Endodermal cell (in vitro differentiated cells): ENCODE results near the gene CGB3. TPM values are rescaled to one million over a fixed set of nuclear protein-coding genes. Genes with fewer than 3 reads are reported as not detected.

ENCODE experiments used
- DNase-seq: peaks from one replicate; pipeline ENCODE4 v3.0.0-alpha.2; 2017
- H3K27ac ChIP-seq: 2 replicates; pipeline ENCODE4 v1.5.1; 2013; ENCODE audit warnings: mild to moderate bottlenecking, low read depth, low read length, moderate library complexity
- H3K27me3 ChIP-seq: 2 replicates; pipeline ENCODE4 v1.6.1; 2013; ENCODE audit warnings: mild to moderate bottlenecking, low read length, moderate library complexity; ENCODE audit not compliant: insufficient read depth, control insufficient read depth, poor library complexity, severe bottlenecking
- H3K36me3 ChIP-seq: 2 replicates; pipeline ENCODE4 v1.7.0; 2013; ENCODE audit warnings: mild to moderate bottlenecking, low read length, moderate library complexity; ENCODE audit not compliant: control insufficient read depth, insufficient read depth
- H3K4me1 ChIP-seq: one replicate; pipeline ENCODE4 v1.7.0; 2013; ENCODE audit warnings: low read length; ENCODE audit not compliant: control insufficient read depth, insufficient read depth
- H3K4me3 ChIP-seq: 2 replicates; pipeline ENCODE4 v1.5.1; 2013; ENCODE audit warnings: mild to moderate bottlenecking, low read length, moderate library complexity
- H3K9ac ChIP-seq: 2 replicates; pipeline ENCODE4 v1.6.1; 2013; ENCODE audit warnings: mild to moderate bottlenecking, low read length, moderate library complexity; ENCODE audit not compliant: poor library complexity, severe bottlenecking; ENCODE audit errors: extremely low read depth
- H3K9me3 ChIP-seq: 2 replicates; pipeline ENCODE4 v1.6.1; 2013; ENCODE audit warnings: mild to moderate bottlenecking, low read length, moderate library complexity; ENCODE audit not compliant: control insufficient read depth
- H3K27ac Mint-ChIP-seq: 2 replicates; pipeline ENCODE4 v1.8.0; 2020; ENCODE audit warnings: mixed read lengths
- H3K27me3 Mint-ChIP-seq: 2 replicates; pipeline ENCODE4 v1.8.0; 2021; ENCODE audit warnings: mild to moderate bottlenecking, mixed read lengths; ENCODE audit not compliant: insufficient read depth
- H3K36me3 Mint-ChIP-seq: 2 replicates; pipeline ENCODE4 v1.8.0; 2020; ENCODE audit warnings: low read depth, mixed read lengths
- H3K4me1 Mint-ChIP-seq: 2 replicates; pipeline ENCODE4 v1.8.0; 2020; ENCODE audit warnings: mixed read lengths
- H3K4me3 Mint-ChIP-seq: 2 replicates; pipeline ENCODE4 v1.8.0; 2020; ENCODE audit warnings: mild to moderate bottlenecking, moderate library complexity, mixed read lengths
- H3K9me3 Mint-ChIP-seq: 2 replicates; pipeline ENCODE4 v1.8.0; 2020; ENCODE audit warnings: mild to moderate bottlenecking, mixed read lengths
- CTCF ChIP-seq: fragments of 200-600 bp; sonication (generic); conservative IDR thresholded peaks from 2 replicates; pipeline ENCODE4 v1.5.0; 2021; ENCODE audit warnings: antibody characterized with exemption, mild to moderate bottlenecking
- WGBS, 2 experiments: methylation state at CpG; one replicate each; pipeline versions ENCODE4 v1.1.5 to v1.1.7; 2013; ENCODE audit warnings: missing lambda C conversion rate in 2 of 2, mixed read lengths in 1 of 2; ENCODE audit not compliant: insufficient coverage in 1 of 2, insufficient read length in 1 of 2; 5-methylcytosine and 5-hydroxymethylcytosine counted together
- total RNA-seq, 2 donors: library from RNA; stranded (reverse); fragmentation: NEBNext Ultra II Directional in 1 of 2; extraction: Animal tissue kit (Norgen Biotek cat#: 25700) in 1 of 2; gene quantifications; 2 replicates in 1 of 2; 3 replicates in 1 of 2; pipeline ENCODE4 v1.2.1, GENCODE V29; 2021

The CGB3 gene
- total RNA-seq, 2 donors from 2014 or later, result not detected

GRCh38 chr19:48988286-48988685, 35.8 kb downstream of the CGB3 start:
- no peak for DNase-seq
- no peaks in the 10 kb centered on the region for H3K4me1 ChIP-seq
- no peak overlapping the region for H3K4me3 Mint-ChIP-seq
- no peak overlapping the region for H3K27ac ChIP-seq
- H3K36me3 Mint-ChIP-seq, result peaks cover 54% of the 10 kb centered on the region
- no peak overlapping the region for H3K4me3 ChIP-seq
- H3K9me3 Mint-ChIP-seq, result no peaks in the 10 kb centered on the region
- H3K9ac ChIP-seq, result no peak overlapping the region
- WGBS, 2 experiments, result 95% methylated on average over 5 to 7 of the region's 7 CpGs
- H3K4me1 Mint-ChIP-seq, result peaks cover 11% of the 10 kb centered on the region
- no peak overlapping the region for H3K27ac Mint-ChIP-seq
- no peak for TF ChIP-seq CTCF
- H3K36me3 ChIP-seq, result peaks cover 45% of the 10 kb centered on the region
- H3K9me3 ChIP-seq, result no peaks in the 10 kb centered on the region
- H3K27me3 ChIP-seq, result no peaks in the 10 kb centered on the region
- no peaks in the 10 kb centered on the region for H3K27me3 Mint-ChIP-seq

GRCh38 chr19:48987323-48987722, 36.8 kb downstream of the CGB3 start:
- Histone ChIP-seq H3K4me3 (no peak overlapping the region), H3K4me1 (no peaks in the 10 kb centered on the region), H3K36me3 (peaks cover 54% of the 10 kb centered on the region), H3K9ac (no peak overlapping the region), H3K27ac (no peak overlapping the region), H3K27me3 (no peaks in the 10 kb centered on the region), H3K9me3 (no peaks in the 10 kb centered on the region)
- Mint-ChIP-seq H3K27ac (peak overlapping the region; percentile 19), H3K9me3 (no peaks in the 10 kb centered on the region), H3K36me3 (peaks cover 63% of the 10 kb centered on the region), H3K4me3 (no peak overlapping the region), H3K4me1 (peaks cover 11% of the 10 kb centered on the region), H3K27me3 (no peaks in the 10 kb centered on the region)
- peak; percentile 19 for TF ChIP-seq CTCF
- WGBS, 2 experiments, result 88 to 100% methylated on average over 4 to 7 of the region's 7 CpGs
- no peak for DNase-seq

DNA sequence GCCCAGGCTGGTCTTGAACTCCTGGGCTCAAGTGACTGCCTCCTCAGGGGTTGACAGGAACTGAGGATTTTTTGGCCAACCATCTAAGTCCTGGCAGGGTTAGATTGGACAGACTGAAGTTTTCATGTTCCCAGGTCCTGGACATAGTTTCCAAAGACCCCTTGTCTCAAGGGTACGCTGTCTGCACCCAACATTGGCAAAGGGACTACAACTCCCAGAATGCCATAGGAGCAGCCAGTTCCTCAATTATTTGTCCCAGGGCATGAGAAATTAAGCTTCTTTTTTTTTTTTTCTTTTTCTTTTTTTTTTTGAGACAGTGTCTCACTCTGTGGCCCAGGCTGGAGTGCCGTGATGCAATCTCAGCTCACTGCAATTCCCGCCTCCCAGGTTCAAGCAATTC, 37.9 kb downstream of the CGB3 start:
- H3K4me3 Mint-ChIP-seq, result no peak overlapping the region
- DNase-seq, result no peak
- peaks cover 74% of the 10 kb centered on the region for H3K36me3 Mint-ChIP-seq
- H3K27ac Mint-ChIP-seq, result no peak overlapping the region
- no peaks in the 10 kb centered on the region for H3K9me3 ChIP-seq
- H3K27ac ChIP-seq, result no peak overlapping the region
- H3K4me3 ChIP-seq, result no peak overlapping the region
- H3K9me3 Mint-ChIP-seq, result no peaks in the 10 kb centered on the region
- no peaks in the 10 kb centered on the region for H3K27me3 ChIP-seq
- TF ChIP-seq CTCF, result no peak
- 92 to 100% methylated on average over 2 to 3 of the region's 3 CpGs for WGBS, 2 experiments
- peaks cover 65% of the 10 kb centered on the region for H3K36me3 ChIP-seq
- no peak overlapping the region for H3K9ac ChIP-seq
- no peaks in the 10 kb centered on the region for H3K4me1 ChIP-seq
- no peaks in the 10 kb centered on the region for H3K27me3 Mint-ChIP-seq
- H3K4me1 Mint-ChIP-seq, result peaks cover 6% of the 10 kb centered on the region
